Activated T-helper 2 cell treated with anti-CD3 and anti-CD28 coated beads, Interferon-gamma antibody, Interleukin-2, Interleukin-4, amounts not matched to agents 10 μg/mL and 5 μg/mL and 100 μg/mL, durations not matched to agents 14 hours and 24 hours and 36 hours (primary cell): ENCODE measurements around the gene FOXD4L6. TPM values are rescaled to one million over a fixed set of nuclear protein-coding genes. Genes with fewer than 3 reads are reported as not detected.
"Not testable (repeated sequence)": the region's sequence is repeated elsewhere in the genome, so short reads cannot be mapped to it uniquely, and the experiment has no call there.

ENCODE experiments used
- DNase-seq: peaks from one replicate; pipeline ENCODE4 v3.0.0; 2021; ENCODE audit warnings: low spot score
- H3K27ac Mint-ChIP-seq: one replicate; pipeline ENCODE4 v1.8.0; 2021; ENCODE audit warnings: mixed read lengths
- H3K27me3 Mint-ChIP-seq: one replicate; pipeline ENCODE4 v1.8.0; 2021; ENCODE audit warnings: low read depth, mixed read lengths
- H3K36me3 Mint-ChIP-seq: one replicate; pipeline ENCODE4 v1.8.0; 2021; ENCODE audit warnings: low read depth, mixed read lengths
- H3K4me1 Mint-ChIP-seq: one replicate; pipeline ENCODE4 v1.8.0; 2021; ENCODE audit warnings: low read depth, mixed read lengths
- H3K4me3 Mint-ChIP-seq: one replicate; pipeline ENCODE4 v1.8.0; 2021; ENCODE audit warnings: low read depth, mild to moderate bottlenecking, moderate library complexity, mixed read lengths
- H3K9me3 Mint-ChIP-seq: one replicate; pipeline ENCODE4 v1.8.0; 2021; ENCODE audit warnings: mixed read lengths
- intact Hi-C: fragments of 100-400 bp; cut with micrococcal nuclease; formaldehyde crosslinking; loops from one replicate; pipeline ENCODE4 v1.15.1; 2023
- total RNA-seq: library from RNA; stranded (reverse); gene quantifications from 2 replicates; pipeline ENCODE4 v1.2.3, GENCODE V29; 2022

The FOXD4L6 gene
- total RNA-seq, 1 donor from 2014 or later = not detected

DNA sequence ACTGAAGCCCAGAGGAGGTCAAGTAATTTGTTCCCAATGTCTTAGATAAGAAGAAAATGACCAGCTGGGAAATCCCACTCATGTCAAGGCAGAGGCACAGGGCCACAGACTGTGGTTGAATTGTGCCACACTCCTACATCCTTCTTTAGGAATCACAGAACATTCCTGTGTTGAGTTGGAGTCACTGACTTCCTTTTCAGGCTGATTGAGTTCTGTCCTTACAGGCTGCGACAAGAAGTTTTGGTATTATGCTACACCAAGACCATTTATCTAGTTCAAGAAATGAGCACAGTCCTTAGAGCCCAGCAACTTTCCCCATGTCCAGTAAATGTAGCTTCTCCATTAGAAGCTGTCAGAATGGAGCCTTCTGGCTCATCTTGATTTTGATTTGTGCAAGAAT lies 38.1 kb downstream of the FOXD4L6 start:
- intact Hi-C loops, H3K9me3 Mint-ChIP-seq, H3K27ac Mint-ChIP-seq, H3K4me1 Mint-ChIP-seq, H3K4me3 Mint-ChIP-seq, DNase-seq, H3K36me3 Mint-ChIP-seq: not testable (repeated sequence)
- peaks cover 18% of the 10 kb centered on the region for H3K27me3 Mint-ChIP-seq

DNA sequence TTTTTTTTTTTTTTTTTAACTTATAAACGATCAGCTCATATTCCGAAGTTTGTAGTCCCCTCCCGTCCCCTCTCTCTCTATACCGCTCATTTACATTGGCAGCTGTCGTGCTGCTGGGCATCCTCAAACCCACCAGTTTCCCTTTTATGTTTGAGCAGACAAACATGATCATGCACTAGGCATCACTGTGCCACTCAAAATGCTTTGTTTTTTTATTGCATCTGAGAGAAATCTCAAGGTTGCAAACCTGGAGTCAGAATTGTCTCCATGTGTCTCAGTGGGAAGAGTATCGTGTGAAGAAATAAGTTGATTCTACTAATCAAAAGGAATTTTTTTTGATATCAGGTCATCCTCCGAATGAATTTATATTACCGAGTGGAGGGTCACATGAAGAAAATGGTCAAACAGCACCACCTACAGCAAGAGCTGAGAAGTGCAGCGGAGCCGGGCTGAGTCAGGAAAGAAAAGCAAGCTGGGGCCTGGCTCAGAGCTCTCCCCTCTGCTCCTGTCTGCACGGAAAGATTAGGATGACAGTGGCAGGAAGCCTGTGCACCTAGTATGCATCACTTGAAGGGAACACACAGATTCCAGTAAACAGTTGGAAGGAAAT lies 39.9 kb downstream of the FOXD4L6 start:
- H3K36me3 Mint-ChIP-seq, H3K4me1 Mint-ChIP-seq, intact Hi-C loops, H3K9me3 Mint-ChIP-seq, H3K27ac Mint-ChIP-seq, H3K4me3 Mint-ChIP-seq, DNase-seq: not testable (repeated sequence)
- peaks cover 20% of the 10 kb centered on the region for H3K27me3 Mint-ChIP-seq

DNA sequence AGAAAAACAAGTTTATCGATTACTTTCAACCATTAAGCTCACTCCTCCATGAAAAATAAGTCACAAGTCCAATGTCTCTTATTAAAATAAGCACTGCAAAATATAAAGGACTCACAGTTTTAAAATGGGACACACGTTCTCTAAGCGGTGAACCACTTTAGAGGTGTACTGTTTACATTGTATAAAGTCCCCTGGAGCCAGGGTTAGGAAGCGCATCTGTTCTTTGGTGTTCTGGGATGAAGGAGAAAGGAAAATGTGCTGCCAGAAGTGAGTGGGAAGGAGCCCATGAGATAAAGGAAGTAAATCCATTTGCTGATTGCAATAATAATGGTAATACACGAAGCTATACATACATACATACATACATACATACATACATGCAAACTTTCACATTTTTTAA lies 40.6 kb downstream of the FOXD4L6 start:
- intact Hi-C loops, H3K4me3 Mint-ChIP-seq, H3K9me3 Mint-ChIP-seq, DNase-seq, H3K27ac Mint-ChIP-seq, H3K36me3 Mint-ChIP-seq, H3K4me1 Mint-ChIP-seq: not testable (repeated sequence)
- peaks cover 20% of the 10 kb centered on the region for H3K27me3 Mint-ChIP-seq

DNA sequence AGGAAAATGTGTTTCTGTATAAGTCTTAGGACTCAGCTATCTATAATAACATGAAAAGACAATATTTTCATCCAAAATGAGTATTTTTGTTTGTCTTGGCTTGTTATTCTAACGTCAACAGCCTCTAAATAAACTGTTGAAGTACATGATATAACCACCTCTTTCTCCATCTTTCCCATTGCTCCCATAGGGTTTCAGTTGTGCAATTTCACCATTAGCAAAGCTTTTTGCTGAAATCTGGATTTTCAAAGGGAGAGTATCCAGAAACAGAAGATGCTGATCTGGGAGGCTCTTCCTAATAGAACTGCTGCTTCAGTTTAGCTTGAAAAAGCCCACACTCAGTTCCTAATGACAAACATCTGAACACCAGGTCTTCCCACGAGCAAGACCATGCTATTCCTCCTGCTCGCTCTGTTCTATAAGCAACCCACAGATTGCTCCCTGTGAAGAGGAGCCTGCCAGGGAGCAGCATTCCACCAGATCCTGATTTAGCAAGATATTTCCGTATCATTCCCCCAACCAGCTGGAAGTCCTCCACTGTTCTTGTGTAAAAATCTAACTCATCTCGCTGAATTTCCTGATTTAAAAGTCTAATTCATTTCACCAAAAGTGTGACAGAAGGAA lies 41.2 kb downstream of the FOXD4L6 start:
- intact Hi-C loops, H3K4me1 Mint-ChIP-seq, H3K9me3 Mint-ChIP-seq, H3K27ac Mint-ChIP-seq, H3K36me3 Mint-ChIP-seq, DNase-seq, H3K4me3 Mint-ChIP-seq: not testable (repeated sequence)
- peaks cover 25% of the 10 kb centered on the region for H3K27me3 Mint-ChIP-seq

DNA sequence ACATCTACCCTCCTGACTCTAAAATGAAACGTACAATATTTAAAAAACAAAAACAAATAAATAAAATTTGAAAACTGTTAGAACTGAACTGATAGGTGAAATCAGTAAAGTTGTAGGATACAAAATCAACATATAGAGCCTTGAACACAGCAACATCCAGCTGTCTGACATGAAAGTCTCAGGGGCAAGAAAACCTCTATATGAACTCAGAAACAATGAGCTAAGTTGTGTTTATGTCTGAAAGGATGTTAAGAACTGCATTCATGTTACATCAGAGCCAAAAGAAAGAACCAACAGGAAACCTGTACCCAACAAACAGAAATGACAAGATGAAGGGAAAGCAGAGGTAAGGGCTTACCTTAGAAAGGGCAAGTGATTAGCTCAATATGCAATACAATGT lies 41.8 kb downstream of the FOXD4L6 start:
- H3K27ac Mint-ChIP-seq, H3K4me3 Mint-ChIP-seq, H3K4me1 Mint-ChIP-seq, H3K9me3 Mint-ChIP-seq, DNase-seq, intact Hi-C loops, H3K36me3 Mint-ChIP-seq: not testable (repeated sequence)
- peaks cover 26% of the 10 kb centered on the region for H3K27me3 Mint-ChIP-seq

DNA sequence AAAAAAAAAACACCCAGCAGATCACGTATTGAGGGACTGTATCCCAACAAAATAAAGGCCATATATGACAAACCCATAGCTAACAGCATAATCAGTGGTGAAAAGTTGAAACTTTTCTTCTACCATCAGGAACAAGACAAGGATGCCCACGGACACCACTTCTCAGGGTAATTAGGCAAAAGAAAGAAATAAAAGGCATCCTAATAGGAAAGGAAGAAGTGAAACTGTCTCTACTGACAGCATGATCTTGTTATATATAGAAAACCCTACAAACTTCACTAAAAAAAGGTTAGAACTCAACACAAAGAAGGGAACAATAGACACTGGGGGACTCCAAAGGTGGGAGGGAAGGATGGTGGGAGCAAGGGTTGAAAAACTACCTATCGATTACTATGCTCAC lies 42.3 kb downstream of the FOXD4L6 start:
- H3K27me3 Mint-ChIP-seq = peaks cover 26% of the 10 kb centered on the region
- H3K4me3 Mint-ChIP-seq, H3K27ac Mint-ChIP-seq, H3K36me3 Mint-ChIP-seq, intact Hi-C loops, H3K4me1 Mint-ChIP-seq, DNase-seq, H3K9me3 Mint-ChIP-seq: not testable (repeated sequence)

DNA sequence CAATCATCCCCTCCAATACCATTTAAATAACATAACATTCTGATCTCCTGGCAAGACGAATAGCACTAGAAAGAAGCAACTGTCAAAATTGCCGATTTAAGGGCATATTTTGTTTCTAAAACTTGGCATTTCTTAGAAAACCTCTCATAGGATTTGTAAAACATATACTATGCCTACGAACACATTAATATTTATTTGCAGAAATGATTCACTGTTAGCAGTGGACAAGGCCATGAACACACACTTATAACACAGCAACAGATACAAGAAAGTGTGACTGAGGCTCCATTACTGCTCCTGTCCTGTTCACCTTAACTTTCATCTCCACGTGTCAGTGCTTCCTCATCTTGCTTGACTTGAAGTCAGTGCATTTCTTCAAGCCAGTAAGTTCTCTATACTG lies 46.1 kb downstream of the FOXD4L6 start:
- H3K4me3 Mint-ChIP-seq, H3K4me1 Mint-ChIP-seq, H3K9me3 Mint-ChIP-seq, intact Hi-C loops, H3K36me3 Mint-ChIP-seq, H3K27ac Mint-ChIP-seq, DNase-seq: not testable (repeated sequence)
- H3K27me3 Mint-ChIP-seq = peaks cover 18% of the 10 kb centered on the region

DNA sequence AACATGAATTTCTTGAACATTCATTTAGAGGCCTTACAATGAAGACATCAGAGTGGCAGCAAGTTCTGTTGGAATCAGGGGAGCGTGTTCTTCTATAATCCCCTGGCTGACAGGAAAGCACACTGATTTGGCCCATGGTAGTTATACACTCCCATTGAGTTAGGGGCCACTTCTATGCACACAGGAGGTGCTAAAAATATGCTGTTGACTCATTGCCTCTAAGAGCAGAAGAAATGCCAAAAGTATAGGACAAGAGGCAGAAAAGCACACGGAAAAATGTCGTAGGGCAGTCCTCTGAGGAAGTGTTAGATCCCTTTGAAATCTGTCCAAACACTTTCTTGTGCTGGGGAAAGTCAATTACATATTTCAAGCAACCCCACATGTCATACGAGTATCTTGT lies 49.0 kb downstream of the FOXD4L6 start:
- H3K27me3 Mint-ChIP-seq = peaks cover 29% of the 10 kb centered on the region
- H3K36me3 Mint-ChIP-seq, H3K27ac Mint-ChIP-seq, H3K4me1 Mint-ChIP-seq, H3K4me3 Mint-ChIP-seq, H3K9me3 Mint-ChIP-seq, intact Hi-C loops, DNase-seq: not testable (repeated sequence)

DNA sequence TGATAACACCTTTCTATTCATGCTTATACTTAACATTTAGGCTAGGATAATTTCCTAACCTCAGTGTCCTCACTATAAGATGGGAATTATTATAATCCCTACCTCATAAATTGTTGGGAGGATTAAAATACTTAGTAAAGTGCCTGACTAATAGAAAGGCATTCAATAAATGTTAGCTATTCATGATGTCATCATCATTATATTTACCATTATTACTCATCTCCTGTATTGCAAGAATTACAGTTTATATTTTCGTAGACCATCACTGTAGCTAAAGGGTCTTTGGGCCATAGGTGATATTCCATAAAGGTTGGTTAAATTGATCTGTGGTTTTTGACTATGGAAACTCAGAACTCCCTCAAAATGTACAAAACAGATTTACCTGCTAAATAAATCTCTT lies 50.9 kb downstream of the FOXD4L6 start:
- not testable (repeated sequence) for H3K27ac Mint-ChIP-seq, H3K4me3 Mint-ChIP-seq

More for the DNA sequence above, 50.9 kb downstream of the FOXD4L6 start:
- H3K4me1 Mint-ChIP-seq, H3K9me3 Mint-ChIP-seq, intact Hi-C loops, DNase-seq, H3K36me3 Mint-ChIP-seq: not testable (repeated sequence)
- peaks cover 39% of the 10 kb centered on the region for H3K27me3 Mint-ChIP-seq

Other genes with a start within 250 kb of the FOXD4L6 start
- gene ZNG1F, start 60.6 kb upstream of the FOXD4L6 start, total RNA-seq = 8.5 and 11.4 TPM in 2 replicates